C4-2B (cell line): ENCODE data around the gene SYN1.

ENCODE experiments used
- H3K27ac ChIP-seq: fragments of 450-650 bp; 2 replicates; pipeline ENCODE4 v1.5.1; 2017
- ZFX ChIP-seq: fragments of 450-650 bp; IDR thresholded peaks from 2 replicates; pipeline ENCODE4 v1.6.1; 2017
- TF ChIP-seq, protein P1 (sequence below): fragments of 450-650 bp; conservative IDR thresholded peaks from 2 replicates; pipeline ENCODE4 v1.5.1; 2017; ENCODE audit warnings: mild to moderate bottlenecking

SYN1 gene

DNA sequence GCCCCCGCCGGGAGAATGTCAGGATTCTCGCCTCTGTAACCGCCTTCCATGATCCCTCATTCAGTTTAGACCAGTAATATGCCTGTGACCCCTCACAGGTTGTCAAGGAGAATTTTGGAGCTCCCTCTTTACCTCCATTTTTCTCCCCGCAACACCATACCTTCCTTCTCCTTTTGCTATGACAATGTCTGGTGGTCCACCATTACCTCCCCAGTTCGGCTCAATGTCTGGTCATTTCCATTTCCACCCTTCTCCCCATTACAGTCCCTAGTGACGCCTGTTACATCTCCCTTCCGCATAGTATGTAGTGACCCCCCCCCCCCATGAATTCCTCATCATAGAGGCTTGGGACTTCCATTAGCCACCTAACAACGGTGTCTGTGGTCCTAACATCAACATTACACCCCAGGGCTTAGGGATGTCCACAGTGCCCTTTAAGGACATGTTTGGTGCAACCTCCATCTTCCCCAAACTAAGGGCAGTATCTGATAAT lies 58.0 kb downstream of the SYN1 start:
- TF ChIP-seq, protein P1, sequence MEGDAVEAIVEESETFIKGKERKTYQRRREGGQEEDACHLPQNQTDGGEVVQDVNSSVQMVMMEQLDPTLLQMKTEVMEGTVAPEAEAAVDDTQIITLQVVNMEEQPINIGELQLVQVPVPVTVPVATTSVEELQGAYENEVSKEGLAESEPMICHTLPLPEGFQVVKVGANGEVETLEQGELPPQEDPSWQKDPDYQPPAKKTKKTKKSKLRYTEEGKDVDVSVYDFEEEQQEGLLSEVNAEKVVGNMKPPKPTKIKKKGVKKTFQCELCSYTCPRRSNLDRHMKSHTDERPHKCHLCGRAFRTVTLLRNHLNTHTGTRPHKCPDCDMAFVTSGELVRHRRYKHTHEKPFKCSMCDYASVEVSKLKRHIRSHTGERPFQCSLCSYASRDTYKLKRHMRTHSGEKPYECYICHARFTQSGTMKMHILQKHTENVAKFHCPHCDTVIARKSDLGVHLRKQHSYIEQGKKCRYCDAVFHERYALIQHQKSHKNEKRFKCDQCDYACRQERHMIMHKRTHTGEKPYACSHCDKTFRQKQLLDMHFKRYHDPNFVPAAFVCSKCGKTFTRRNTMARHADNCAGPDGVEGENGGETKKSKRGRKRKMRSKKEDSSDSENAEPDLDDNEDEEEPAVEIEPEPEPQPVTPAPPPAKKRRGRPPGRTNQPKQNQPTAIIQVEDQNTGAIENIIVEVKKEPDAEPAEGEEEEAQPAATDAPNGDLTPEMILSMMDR, result no peak
- TF ChIP-seq ZFX, result no peak
- peak overlapping the region; percentile 92 for H3K27ac ChIP-seq

DNA sequence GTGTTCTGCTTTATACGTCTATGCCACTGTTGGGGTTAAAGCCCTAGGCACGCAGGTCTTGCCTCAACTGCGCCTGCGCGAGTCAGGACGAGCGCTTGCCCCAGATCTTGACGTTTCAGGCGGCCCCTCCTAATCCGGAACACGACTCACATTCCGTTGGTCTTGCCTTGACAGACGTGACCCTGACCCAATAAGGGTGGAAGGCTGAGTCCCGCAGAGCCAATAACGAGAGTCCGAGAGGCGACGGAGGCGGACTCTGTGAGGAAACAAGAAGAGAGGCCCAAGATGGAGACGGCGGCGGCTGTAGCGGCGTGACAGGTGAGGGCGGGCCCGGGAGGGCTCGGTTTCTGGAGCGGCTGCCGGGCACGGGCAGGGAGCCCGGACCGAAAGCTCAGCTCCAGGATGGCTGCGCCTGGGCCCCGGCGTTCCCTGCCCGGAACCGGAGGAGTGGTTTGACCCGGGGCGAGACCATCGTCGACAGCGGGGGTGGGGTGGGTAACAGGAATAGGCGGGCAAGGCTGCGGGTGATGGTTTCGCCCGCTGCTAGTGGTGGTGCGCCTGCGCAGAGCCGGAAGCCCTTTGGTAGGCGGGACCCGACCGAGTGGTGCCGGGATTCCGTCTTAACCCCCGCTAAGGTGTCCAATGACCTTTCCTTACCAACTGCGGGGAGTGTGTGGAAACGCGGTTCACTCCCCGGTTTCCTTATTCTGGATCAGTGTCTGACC lies 58.6 kb downstream of the SYN1 start, which contains the start of gene ARAF:
Gene ARAF, plus strand, starts transcription at position 272 of the 725 bp plus-strand sequence. CDS start 1,763 bp downstream, outside the sequence.
- TF ChIP-seq ZFX, result no peak
- TF ChIP-seq, protein P1, result no peak
- peak within 1 kb of the TSS; percentile 92 for H3K27ac ChIP-seq

DNA sequence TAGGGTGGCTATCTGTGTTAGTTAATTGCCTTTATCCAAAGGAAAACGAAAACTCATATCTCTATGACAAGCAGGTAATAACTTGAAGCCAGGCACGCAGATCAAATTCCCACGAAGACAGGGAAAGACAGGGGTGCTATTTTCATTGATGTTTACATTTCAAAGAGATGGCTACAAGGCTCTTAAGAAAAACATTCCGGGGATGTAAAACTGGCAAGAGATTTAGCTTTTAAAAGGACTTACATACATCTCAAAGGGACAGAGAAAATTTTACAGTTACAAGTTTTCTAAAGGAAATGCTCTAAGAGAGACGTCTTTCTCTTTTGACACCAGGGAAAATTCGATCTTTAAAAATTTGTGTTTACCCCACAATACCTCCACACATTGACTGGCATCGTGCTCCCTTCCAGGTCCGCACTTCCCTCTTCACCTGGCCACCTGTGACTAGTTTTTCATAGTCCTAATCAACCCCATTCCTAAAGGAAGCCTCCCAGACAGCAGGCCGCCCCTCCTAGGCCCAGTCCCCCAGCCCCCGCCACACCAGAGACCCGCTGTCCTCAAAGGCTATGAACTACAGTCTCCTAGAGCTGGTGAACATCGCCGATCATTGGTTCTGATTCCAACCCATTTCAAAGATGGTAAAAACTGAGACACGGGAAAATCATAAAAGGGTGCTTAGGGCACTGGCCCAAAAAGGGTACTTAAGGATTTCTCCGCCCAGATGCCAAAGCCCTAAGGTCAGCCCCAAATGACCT lies 59.3 kb downstream of the SYN1 start:
- peak overlapping the region; percentile 92 for H3K27ac ChIP-seq
- TF ChIP-seq ZFX, result no peak

DNA sequence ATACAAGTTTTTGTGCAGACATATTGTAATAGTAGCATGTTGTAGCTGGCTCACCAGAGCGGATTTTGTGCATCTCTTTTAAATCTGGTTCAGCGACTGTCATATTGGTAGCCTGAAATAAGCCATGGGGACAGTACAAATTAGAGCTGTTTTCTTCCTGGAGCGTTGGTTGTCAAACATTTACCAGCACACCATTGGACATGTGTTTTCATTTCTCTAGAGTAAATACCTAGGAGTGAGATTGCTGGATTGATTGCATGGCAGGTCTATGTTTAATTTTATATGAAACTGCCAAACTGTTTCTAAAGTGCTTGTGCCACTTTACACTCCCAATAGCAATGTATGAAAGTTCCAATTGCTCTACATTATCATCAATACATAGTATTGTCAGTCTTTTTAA lies 61.2 kb downstream of the SYN1 start:
- TF ChIP-seq, protein P1, result no peak
- TF ChIP-seq ZFX, result no peak

DNA sequence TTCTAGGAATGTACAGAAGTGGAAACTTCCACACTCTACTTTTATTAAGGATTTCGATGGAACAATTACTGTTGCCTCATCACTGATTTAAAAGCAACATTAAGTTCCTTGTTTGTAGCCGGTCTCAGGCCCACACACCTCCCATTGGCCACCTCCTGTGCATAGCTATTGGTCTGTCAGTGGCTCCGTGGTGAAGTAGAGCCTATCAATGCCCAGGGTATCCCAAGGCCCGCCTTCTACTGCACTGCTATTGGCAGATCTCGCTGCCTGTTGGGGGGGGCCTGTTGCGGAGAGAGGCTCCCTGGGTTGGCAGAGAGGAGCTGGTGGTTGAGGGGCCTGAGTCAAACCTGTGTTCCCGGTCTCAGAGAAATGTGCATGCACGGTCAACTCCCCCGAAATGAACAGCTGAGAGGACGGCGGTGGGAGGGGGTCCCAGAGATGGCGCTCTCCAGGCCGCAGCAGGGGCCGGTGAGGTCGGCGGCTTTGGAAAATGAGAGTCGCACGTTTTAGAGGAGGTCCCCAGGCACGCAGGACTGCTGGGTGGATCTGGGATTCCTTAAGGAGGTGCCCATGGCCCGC lies 63.5 kb downstream of the SYN1 start:
- TF ChIP-seq, protein P1, result no peak
- TF ChIP-seq ZFX, result no peak
- no peak overlapping the region for H3K27ac ChIP-seq

More for the DNA sequence above, 61.2 kb downstream of the SYN1 start:
- H3K27ac ChIP-seq, result no peak overlapping the region

DNA sequence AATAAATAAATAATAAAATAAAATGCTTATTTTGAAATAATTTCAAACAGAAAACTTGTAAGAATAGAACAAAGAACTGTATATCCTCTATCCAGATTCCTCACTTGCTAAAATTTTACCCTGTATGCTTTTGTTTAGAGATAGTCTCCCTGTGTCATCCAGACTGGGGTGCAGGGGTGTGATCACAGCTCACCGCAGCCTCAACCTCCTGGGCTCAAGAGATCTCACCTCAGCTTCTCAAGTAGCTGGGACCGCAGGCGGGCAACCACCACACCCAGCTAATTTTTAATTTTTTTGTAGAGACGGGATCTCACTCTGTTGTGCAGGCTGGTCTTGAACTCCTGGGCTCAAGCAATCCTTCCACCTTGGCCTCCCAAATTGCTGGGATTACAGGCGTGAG lies 76.2 kb downstream of the SYN1 start:
- H3K27ac ChIP-seq, result no peak overlapping the region
- TF ChIP-seq ZFX, result no peak
- TF ChIP-seq, protein P1, result no peak

DNA sequence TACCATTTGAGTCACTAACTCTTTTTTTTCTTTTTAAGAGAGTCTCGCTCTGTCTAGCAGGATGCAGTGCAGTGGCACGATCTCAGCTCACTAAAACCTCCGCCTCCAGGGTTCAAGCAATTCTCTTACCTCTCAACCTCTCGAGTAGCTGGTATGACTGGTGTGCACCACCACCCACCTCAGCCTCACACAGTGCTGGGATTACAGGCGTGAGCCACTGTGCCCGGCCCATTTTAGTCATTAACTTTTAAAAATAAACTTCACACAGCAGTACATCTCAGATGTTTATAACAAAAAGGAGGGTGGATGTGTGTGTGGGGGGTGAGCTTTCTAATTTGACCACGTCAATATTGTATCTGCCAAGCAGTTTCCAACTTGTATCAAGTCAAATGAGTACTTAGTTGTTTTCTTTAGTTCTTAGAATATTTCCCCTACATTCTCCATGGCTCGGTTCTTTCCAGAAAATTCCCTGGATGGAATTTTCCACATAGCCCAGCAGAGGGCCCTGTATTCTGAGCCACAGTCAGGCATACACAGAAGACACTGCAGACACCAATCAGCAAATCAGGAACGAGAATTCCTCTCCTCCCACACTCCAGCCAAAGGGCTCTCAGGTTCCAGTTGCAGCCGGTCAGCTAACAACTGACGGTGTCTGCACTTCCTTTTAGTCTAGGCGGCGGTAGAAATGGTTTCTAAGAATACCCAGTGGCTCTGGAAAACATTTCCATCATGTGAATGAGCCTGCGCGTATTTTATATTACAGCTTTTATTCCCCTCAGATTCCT lies 78.7 kb downstream of the SYN1 start:
- H3K27ac ChIP-seq, result peak overlapping the region; percentile 67
- TF ChIP-seq ZFX, result no peak
- TF ChIP-seq, protein P1, result peak; percentile 72
